Kidney capillary endothelial cell (primary cell): ENCODE data around the gene ZNF628.

Experiments
- DNase-seq: peaks from one replicate; pipeline ENCODE4 v3.0.0-alpha.2; 2018; ENCODE audit warnings: low spot score

The ZNF628 gene

GRCh38 chr19:55497763-55498162 lies 21.3 kb downstream of the ZNF628 start:
- DNase-seq: no peak

- no peak for DNase-seq
These were observed 21.9 kb downstream of the ZNF628 start for GRCh38 chr19:55498246-55498840.

GRCh38 chr19:55500368-55500952 lies 24.0 kb downstream of the ZNF628 start:
- DNase-seq: no peak

GRCh38 chr19:55502197-55502952 lies 26.0 kb downstream of the ZNF628 start:
- no peak for DNase-seq

GRCh38 chr19:55503157-55503501 lies 26.7 kb downstream of the ZNF628 start:
- DNase-seq: no peak

- peak; percentile 88 for DNase-seq
These were observed 27.3 kb downstream of the ZNF628 start for GRCh38 chr19:55503502-55504251.

- no peak for DNase-seq
These were observed 27.8 kb downstream of the ZNF628 start for GRCh38 chr19:55504252-55504603.

- DNase-seq: no peak
These were observed 28.6 kb downstream of the ZNF628 start for GRCh38 chr19:55504981-55505380.

- DNase-seq: no peak
These were observed 31.7 kb downstream of the ZNF628 start for GRCh38 chr19:55508120-55508519.

GRCh38 chr19:55516878-55517620 lies 40.6 kb downstream of the ZNF628 start:
- DNase-seq: peak; percentile 90

- DNase-seq: peak; percentile 87
These were observed 43.3 kb downstream of the ZNF628 start for GRCh38 chr19:55519451-55520311.

- no peak for DNase-seq
These were observed 44.4 kb downstream of the ZNF628 start for GRCh38 chr19:55520691-55521292.

GRCh38 chr19:55525289-55526101 lies 49.1 kb downstream of the ZNF628 start:
- no peak for DNase-seq

GRCh38 chr19:55526216-55527196 lies 50.1 kb downstream of the ZNF628 start:
- no peak for DNase-seq

GRCh38 chr19:55527197-55528029 lies 51.0 kb downstream of the ZNF628 start:
- no peak for DNase-seq

- no peak for DNase-seq
These were observed 51.8 kb downstream of the ZNF628 start for GRCh38 chr19:55528030-55528803.
